Heart left ventricle (tissue), 16 donors: ENCODE data around the gene PRR7. TPM values are rescaled to one million over a fixed set of nuclear protein-coding genes. Genes with fewer than 3 reads are reported as not detected.
A peak's percentile ranks its signal among the peaks of the same experiment; 100 is the strongest.

Experiments
- ATAC-seq, 4 donors: fragments of 200-7000 bp; cut with Tn5 transposase; one replicate each; pipeline ENCODE4 v1.9.1; 2020 to 2022; ENCODE audit warnings: moderate library complexity in 4 of 4, mild to moderate bottlenecking in 3 of 4, moderate number of reproducible peaks in 1 of 4
- DNase-seq, 5 donors: peaks; one replicate each; pipeline ENCODE4 v3.0.0-alpha.2; 2020
- H3K27ac ChIP-seq, 12 donors: fragments of 200-600 bp; sonication (generic) in 4 of 12; one replicate each; pipeline versions ENCODE4 v1.5.0 to v1.8.0; 2016 to 2022; ENCODE audit warnings: mild to moderate bottlenecking in 2 of 12
- H3K27me3 ChIP-seq, 9 donors: fragments of 200-600 bp; sonication (generic) in 2 of 9; one replicate each; pipeline versions ENCODE4 v1.5.1 to v1.8.0; 2016 to 2022; ENCODE audit warnings: mild to moderate bottlenecking in 3 of 9
- H3K36me3 ChIP-seq, 9 donors: fragments of 200-600 bp; sonication (generic) in 2 of 9; one replicate each; pipeline versions ENCODE4 v1.5.0 to v1.8.0; 2018 to 2022; ENCODE audit warnings: mild to moderate bottlenecking in 2 of 9
- H3K4me1 ChIP-seq, 12 donors: fragments of 200-600 bp; sonication (generic) in 4 of 12; one replicate each; pipeline versions ENCODE4 v1.5.0 to v1.8.0; 2016 to 2022; ENCODE audit warnings: mild to moderate bottlenecking in 3 of 12
- H3K4me3 ChIP-seq, 12 donors: fragments of 200-600 bp; sonication (generic) in 4 of 12; one replicate each; pipeline versions ENCODE4 v1.5.0 to v1.8.0; 2017 to 2022; ENCODE audit warnings: mild to moderate bottlenecking in 9 of 12, moderate library complexity in 4 of 12
- H3K9me3 ChIP-seq, 12 donors: fragments of 200-600 bp; sonication (generic) in 4 of 12; one replicate each; pipeline versions ENCODE4 v1.5.0 to v1.8.0; 2016 to 2022; ENCODE audit warnings: mild to moderate bottlenecking in 1 of 12
- CTCF ChIP-seq, 12 donors: fragments of 200-600 bp; sonication (generic) in 4 of 12; IDR thresholded peaks; one replicate each; pipeline versions ENCODE4 v1.5.0 to v1.8.0; 2018 to 2022; ENCODE audit warnings: antibody characterized with exemption in 12 of 12, mild to moderate bottlenecking in 5 of 12
- POLR2A ChIP-seq, 2 donors: fragments of 450-650 bp; IDR thresholded peaks; one replicate each; pipeline ENCODE4 v1.6.1; 2017; ENCODE audit warnings: antibody characterized with exemption in 2 of 2, mild to moderate bottlenecking in 2 of 2, moderate library complexity in 2 of 2
- WGBS, 4 donors: extraction: QIAGEN DNeasy Blood & Tissue Kit in 2 of 4; methylation state at CpG; one replicate each; pipeline versions ENCODE4 v1.1.5 to v1.1.7; 2013 to 2018; 5-methylcytosine and 5-hydroxymethylcytosine counted together
- intact Hi-C, 10 donors: fragments of 100-400 bp; cut with DNase I; formaldehyde crosslinking; loops; one replicate each; pipeline versions ENCODE4 v1.11.1 to v1.14.2; 2022
- polyA plus RNA-seq, 2 donors: library from polyadenylated mRNA; stranded (reverse); fragments of 200-250 nt; gene quantifications; one replicate each; pipeline ENCODE4 v1.2.3, GENCODE V29; 2013
- total RNA-seq, 9 donors: library from RNA; depleted of rRNA in 2 of 9; stranded (reverse); fragments of >200 nt in 2 of 9; fragmentation: NEBNext Ultra II Directional in 3 of 9; extraction: Animal tissue kit (Norgen Biotek cat#: 25700) in 3 of 9; gene quantifications; one replicate each; pipeline versions ENCODE4 v1.1.0 to v1.2.4, GENCODE V29; 2016 to 2023
- donor health status: ischemic (EF 13 %, LVEDD 7.1; RV severe dilation, severe dysfunction).
- donor health status: healthy with polysubstance abuse.
- donor health status: DM: no; HTN: yes; CAD: no.
- donor health status: DM: no; HTN: no; CAD: no.
- donor health status: ischemic (EF 25% LVEDD 6.9; RV normal size, moderate dysfunction).
- donor health status: ischemic (EF 25% LVEDD 5.7; RV mildly dilated, moderate dysfunction).
- donor health status: healthy.
- donor health status: DM: yes; HTN: yes; CAD: no.
- donor health status: ischemic (EF 35%, LVEDD 5.7; RV mildly dilated, moderate dysfunction).
- donor health status: nonischemic (EF 11% LVEDD 7.7; RV severe dilation, severe dysfunction).
- donor health status: DM: yes; HTN: yes; CAD: no.
- donor health status: PGD.
- donor health status: ischemic (EF 29% LVEDD 5.4; RV normal size, mild dysfunction).
- donor health status: nonischemic (EF 23%, LVEDD 6.1; RV moderate dilation, normal function).

PRR7 gene
- total and polyA plus RNA-seq, 11 donors = 0.82 to 5.0 (median 1.5) TPM

GRCh38 chr5:177496070-177496726 lies 49.6 kb downstream of the PRR7 start:
- TF ChIP-seq CTCF (IDR thresholded peaks at IDR 0.05) = peak in 3 of 12 donors; percentile 11 to 29 (median 11)
- TF ChIP-seq POLR2A (IDR thresholded peaks at IDR 0.05) = no peak
- intact Hi-C loops = loop anchor here in 6 of 10 donors (2.0 to 5.0 kb wide), 5 partner anchors 17 to 104 kb away; no protein-coding TSS in a partner anchor
- peak overlapping the region; percentile 68 to 96 (median 78) for H3K4me3 ChIP-seq
- DNase-seq = peak in 1 of 5 donors; percentile 65
- H3K4me1 ChIP-seq = peaks cover 8 to 73% (median 59%) of the 10 kb centered on the region in 12 donors
- peaks cover 0 to 35% (median 19%) of the 10 kb centered on the region in 9 donors for H3K36me3 ChIP-seq
- peak overlapping the region; percentile 73 to 98 (median 95) for H3K27ac ChIP-seq
- no peaks in the 10 kb centered on the region for H3K27me3 ChIP-seq
- no peaks in the 10 kb centered on the region for H3K9me3 ChIP-seq
- ATAC-seq = no peak
- WGBS, 4 donors = 23 to 26% (median 26%) methylated on average over 5 to 12 of the region's 12 CpGs

GRCh38 chr5:177496727-177497291 lies 50.2 kb downstream of the PRR7 start:
- Histone ChIP-seq H3K4me3 (peak overlapping the region; percentile 68 to 96 (median 78)), H3K4me1 (peaks cover 8 to 76% (median 59%) of the 10 kb centered on the region in 12 donors), H3K36me3 (peaks cover 0 to 29% (median 13%) of the 10 kb centered on the region in 9 donors), H3K9me3 (no peaks in the 10 kb centered on the region), H3K27ac (peak overlapping the region; percentile 73 to 98 (median 95)), H3K27me3 (no peaks in the 10 kb centered on the region)
- ATAC-seq (peak; percentile 23 to 65 (median 50)), DNase-seq (peak; percentile 86 to 91 (median 88))
- WGBS, 4 donors = 0 to 1% (median 0%) methylated on average over 9 to 29 of the region's 29 CpGs
- TF ChIP-seq POLR2A (IDR thresholded peaks at IDR 0.05) = peak in 1 of 2 donors; percentile 18
- no peak for TF ChIP-seq CTCF (IDR thresholded peaks at IDR 0.05)
- intact Hi-C loops = loop anchor here in 7 of 10 donors (1.0 to 5.0 kb wide), 7 partner anchors 18 to 105 kb away; partner anchors contain the start of gene GRK6 (in 1 of the 7)

GRCh38 chr5:177497292-177498012 lies 50.8 kb downstream of the PRR7 start, which contains the start of gene PDLIM7:
Gene PDLIM7, minus strand, starts transcription at chr5:177497604. Its CDS starts 1,092 bp downstream, at chr5:177496512.
- H3K36me3 ChIP-seq = peaks cover 0 to 22% (median 7%) of the 10 kb centered on the region in 9 donors
- H3K9me3 ChIP-seq = no peaks in the 10 kb centered on the region
- no peaks in the 10 kb centered on the region for H3K27me3 ChIP-seq
- TF ChIP-seq CTCF (IDR thresholded peaks at IDR 0.05) = peak in 5 of 12 donors; percentile 14 to 39 (median 17)
- TF ChIP-seq POLR2A (IDR thresholded peaks at IDR 0.05) = peak; percentile 77 to 98
- H3K27ac ChIP-seq = peak within 1 kb of the TSS; percentile 73 to 98 (median 95)
- intact Hi-C loops = loop anchor here in 7 of 10 donors (1.0 to 5.0 kb wide), 7 partner anchors 19 to 105 kb away; partner anchors contain the start of gene GRK6 (in 1 of the 7)
- H3K4me3 ChIP-seq = peak within 1 kb of the TSS; percentile 68 to 96 (median 78)
- peak; percentile 80 to 87 (median 84) for ATAC-seq
- whole genome bisulfite sequencing, 4 donors = 0 to 1% (median 1%) methylated on average over 15 to 73 of the region's 73 CpGs
- H3K4me1 ChIP-seq = peaks cover 8 to 74% (median 59%) of the 10 kb centered on the region in 12 donors
- peak; percentile 95 to 98 (median 97) for DNase-seq
